Progenitor cell of endocrine pancreas (in vitro differentiated cells): ENCODE measurements around the gene THAP7. TPM values are rescaled to one million over a fixed set of nuclear protein-coding genes. Genes with fewer than 3 reads are reported as not detected.

Source experiments
- DNase-seq: peaks from one replicate; pipeline ENCODE4 v3.0.0; 2021; ENCODE audit warnings: low spot score; ENCODE audit not compliant: unreplicated experiment
- H3K27ac Mint-ChIP-seq: 2 replicates; pipeline ENCODE4 v1.8.0; 2021; ENCODE audit warnings: mild to moderate bottlenecking, moderate library complexity, mixed read lengths
- H3K27me3 Mint-ChIP-seq: 2 replicates; pipeline ENCODE4 v1.8.0; 2021; ENCODE audit warnings: mixed read lengths
- H3K36me3 Mint-ChIP-seq: 2 replicates; pipeline ENCODE4 v1.8.0; 2022; ENCODE audit warnings: mixed read lengths; ENCODE audit not compliant: insufficient read depth
- H3K4me1 Mint-ChIP-seq: 2 replicates; pipeline ENCODE4 v1.8.0; 2021; ENCODE audit warnings: low read depth, mixed read lengths
- H3K4me3 Mint-ChIP-seq: 2 replicates; pipeline ENCODE4 v1.8.0; 2021; ENCODE audit warnings: low read depth, mild to moderate bottlenecking, moderate library complexity, mixed read lengths
- H3K9me3 Mint-ChIP-seq: 2 replicates; pipeline ENCODE4 v1.8.0; 2021; ENCODE audit warnings: low read depth, mixed read lengths
- total RNA-seq: library from RNA; stranded (reverse); gene quantifications from 2 replicates; pipeline ENCODE4 v1.2.1, GENCODE V29; 2021
- TF ChIP-seq, protein P1 (sequence below): fragments of 200-600 bp; sonication (generic); IDR thresholded peaks from one replicate; pipeline ENCODE4 v1.5.0; 2021; ENCODE audit warnings: antibody characterized with exemption, mild to moderate bottlenecking; ENCODE audit not compliant: unreplicated experiment

Gene THAP7
- total RNA-seq, 1 donor from 2014 or later = 17.6 TPM

DNA sequence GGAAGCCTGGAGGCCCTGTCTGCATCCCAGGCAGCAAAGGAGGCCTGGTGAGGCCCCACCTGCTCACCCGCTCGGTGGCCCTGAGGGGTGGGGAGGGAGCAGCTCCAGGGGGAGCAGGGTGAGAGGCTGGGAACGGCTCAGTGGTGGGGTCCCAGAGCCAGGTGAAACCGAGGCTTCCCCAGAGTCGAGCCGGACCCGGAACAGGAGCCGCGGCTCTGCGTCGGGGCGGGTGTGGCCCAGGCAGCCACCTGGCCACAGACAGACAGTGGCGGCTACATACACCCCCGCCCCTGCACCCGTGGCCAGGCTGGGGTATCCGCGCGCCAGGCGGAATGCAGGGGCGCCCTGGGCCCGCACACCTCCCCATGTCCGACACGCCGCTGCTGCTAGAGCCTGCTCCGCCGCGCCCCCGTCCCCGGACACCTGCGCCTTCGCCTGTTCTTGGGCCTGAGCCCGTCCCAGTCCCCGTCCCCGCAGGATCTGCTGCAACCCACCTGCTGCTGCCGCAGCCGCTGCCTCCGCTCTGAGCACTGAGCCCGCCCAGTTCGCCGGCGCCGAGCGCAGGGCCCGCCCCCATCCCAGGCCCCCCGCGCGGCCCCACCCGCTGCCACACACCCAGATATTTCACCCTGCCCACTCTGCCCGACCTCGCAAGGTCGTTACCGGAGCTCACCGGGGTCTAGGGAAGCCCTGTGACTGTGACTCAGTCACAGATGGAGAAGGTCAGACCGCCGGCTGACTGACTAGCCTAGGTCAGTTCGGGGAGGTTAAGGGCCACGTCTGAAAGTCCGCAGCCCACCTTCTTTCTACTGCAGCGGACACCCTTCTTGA lies 30.3 kb upstream of the THAP7 start, which contains the start of gene SLC7A4:
Gene SLC7A4, minus strand, starts transcription at position 525 of the 831 bp plus-strand sequence. CDS start 749 bp downstream, outside the sequence.
- Mint-ChIP-seq H3K9me3 (no peaks in the 10 kb centered on the region), H3K4me1 (no peaks in the 10 kb centered on the region), H3K4me3 (peak within 1 kb of the TSS; percentile 61), H3K36me3 (no peaks in the 10 kb centered on the region), H3K27me3 (peaks cover 35% of the 10 kb centered on the region), H3K27ac (no peak within 1 kb of the TSS)
- TF ChIP-seq, protein P1, sequence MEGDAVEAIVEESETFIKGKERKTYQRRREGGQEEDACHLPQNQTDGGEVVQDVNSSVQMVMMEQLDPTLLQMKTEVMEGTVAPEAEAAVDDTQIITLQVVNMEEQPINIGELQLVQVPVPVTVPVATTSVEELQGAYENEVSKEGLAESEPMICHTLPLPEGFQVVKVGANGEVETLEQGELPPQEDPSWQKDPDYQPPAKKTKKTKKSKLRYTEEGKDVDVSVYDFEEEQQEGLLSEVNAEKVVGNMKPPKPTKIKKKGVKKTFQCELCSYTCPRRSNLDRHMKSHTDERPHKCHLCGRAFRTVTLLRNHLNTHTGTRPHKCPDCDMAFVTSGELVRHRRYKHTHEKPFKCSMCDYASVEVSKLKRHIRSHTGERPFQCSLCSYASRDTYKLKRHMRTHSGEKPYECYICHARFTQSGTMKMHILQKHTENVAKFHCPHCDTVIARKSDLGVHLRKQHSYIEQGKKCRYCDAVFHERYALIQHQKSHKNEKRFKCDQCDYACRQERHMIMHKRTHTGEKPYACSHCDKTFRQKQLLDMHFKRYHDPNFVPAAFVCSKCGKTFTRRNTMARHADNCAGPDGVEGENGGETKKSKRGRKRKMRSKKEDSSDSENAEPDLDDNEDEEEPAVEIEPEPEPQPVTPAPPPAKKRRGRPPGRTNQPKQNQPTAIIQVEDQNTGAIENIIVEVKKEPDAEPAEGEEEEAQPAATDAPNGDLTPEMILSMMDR = no peak
- DNase-seq = no peak

DNA sequence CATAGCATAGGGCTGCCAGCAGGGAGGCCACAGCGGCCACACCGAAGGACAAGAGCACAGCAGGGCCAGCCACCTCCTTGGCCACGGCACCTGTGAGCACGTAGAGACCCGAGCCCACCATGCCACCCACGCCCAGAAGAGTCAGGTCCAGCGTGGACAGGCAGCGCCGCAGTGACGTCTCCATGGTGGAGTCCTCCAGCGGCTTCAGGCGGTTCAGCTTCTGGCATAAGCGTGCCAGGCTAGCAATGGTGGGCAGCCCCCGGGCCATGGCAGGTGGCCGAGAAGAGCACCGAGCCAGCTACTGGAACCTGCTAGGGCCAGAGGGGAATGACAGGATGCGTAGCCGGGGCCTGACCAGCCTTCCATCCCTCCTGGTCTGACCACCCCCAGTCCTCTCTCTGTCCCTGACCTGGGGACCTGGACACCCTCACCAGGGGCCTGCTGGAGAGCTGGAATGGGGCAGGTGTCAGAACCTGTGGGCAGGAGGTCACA lies 29.7 kb upstream of the THAP7 start:
- Mint-ChIP-seq H3K27me3 (peaks cover 35% of the 10 kb centered on the region), H3K4me1 (no peaks in the 10 kb centered on the region), H3K9me3 (no peaks in the 10 kb centered on the region), H3K27ac (no peak overlapping the region), H3K36me3 (no peaks in the 10 kb centered on the region), H3K4me3 (no peak overlapping the region)
- DNase-seq = no peak
- TF ChIP-seq, protein P1 = no peak

DNA sequence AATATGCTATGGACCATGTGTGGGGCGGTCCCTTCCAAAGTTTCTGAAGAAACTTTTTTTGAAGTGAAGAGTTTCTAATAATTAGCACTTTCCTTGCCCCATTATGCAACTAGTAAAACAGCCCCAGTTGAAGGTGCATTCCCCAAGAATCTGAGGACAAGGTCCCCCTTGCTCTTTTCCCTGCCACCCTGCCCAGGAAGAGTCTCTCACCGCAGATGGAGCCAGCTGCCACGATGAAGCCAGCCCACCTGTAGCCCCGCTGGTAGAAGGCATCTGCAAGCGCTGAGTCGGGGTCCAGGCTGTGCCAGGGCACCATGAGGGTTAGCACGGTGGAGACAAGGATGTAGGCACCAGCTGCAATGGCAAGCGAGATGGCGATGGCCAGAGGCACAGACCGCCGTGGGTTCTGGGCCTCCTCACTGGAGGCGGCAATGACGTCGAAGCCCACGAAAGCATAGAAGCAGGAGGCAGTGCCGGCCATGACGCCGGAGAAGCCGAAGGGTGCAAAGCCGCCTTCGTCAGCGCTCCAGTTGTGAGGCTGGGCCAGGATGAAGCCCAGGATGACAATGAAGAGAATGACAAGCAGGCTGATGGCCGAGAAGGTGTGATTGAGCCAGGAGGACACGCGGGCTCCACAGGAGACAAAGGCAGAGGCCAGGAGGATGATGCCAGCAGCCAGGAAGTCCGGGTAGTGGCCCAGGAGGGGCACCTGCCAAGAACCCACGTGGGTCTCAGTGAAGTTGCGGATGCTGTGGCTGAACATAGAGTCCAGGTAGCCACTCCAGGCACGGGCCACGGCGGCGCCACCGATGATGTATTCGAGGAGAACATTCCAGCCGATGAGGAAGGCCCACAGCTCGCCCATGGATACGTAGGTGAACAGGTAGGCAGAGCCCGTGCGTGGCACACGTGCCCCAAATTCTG lies 29.0 kb upstream of the THAP7 start:
- DNase-seq = no peak
- TF ChIP-seq, protein P1 = no peak
- peaks cover 32% of the 10 kb centered on the region for H3K27me3 Mint-ChIP-seq
- H3K9me3 Mint-ChIP-seq = no peaks in the 10 kb centered on the region
- H3K27ac Mint-ChIP-seq = no peak overlapping the region
- H3K4me1 Mint-ChIP-seq = no peaks in the 10 kb centered on the region
- H3K4me3 Mint-ChIP-seq = no peak overlapping the region
- H3K36me3 Mint-ChIP-seq = no peaks in the 10 kb centered on the region

DNA sequence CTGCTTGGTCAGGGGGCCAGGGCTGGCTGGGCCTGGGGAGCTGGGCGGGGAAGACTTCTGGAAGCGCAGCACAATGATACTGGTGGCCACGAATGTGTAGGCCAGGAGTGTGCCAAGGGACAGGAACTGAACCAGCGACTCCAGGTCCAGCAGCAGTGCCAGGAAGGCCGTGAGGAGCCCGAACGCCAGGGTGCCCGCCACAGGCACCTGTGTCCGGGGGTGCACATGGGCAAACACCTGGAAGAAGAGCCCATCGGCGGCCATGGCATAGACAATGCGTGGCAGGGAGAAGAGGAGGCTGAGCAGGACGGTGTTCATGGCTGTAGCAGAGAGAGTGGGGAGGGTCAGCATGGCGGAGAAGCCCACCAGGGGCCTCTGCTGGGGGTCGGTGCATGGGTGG lies 28.1 kb upstream of the THAP7 start:
- H3K27ac Mint-ChIP-seq = no peak overlapping the region
- H3K4me3 Mint-ChIP-seq = no peak overlapping the region
- peaks cover 28% of the 10 kb centered on the region for H3K27me3 Mint-ChIP-seq
- DNase-seq = no peak
- no peaks in the 10 kb centered on the region for H3K36me3 Mint-ChIP-seq
- H3K9me3 Mint-ChIP-seq = no peaks in the 10 kb centered on the region
- H3K4me1 Mint-ChIP-seq = no peaks in the 10 kb centered on the region
- TF ChIP-seq, protein P1 = no peak

DNA sequence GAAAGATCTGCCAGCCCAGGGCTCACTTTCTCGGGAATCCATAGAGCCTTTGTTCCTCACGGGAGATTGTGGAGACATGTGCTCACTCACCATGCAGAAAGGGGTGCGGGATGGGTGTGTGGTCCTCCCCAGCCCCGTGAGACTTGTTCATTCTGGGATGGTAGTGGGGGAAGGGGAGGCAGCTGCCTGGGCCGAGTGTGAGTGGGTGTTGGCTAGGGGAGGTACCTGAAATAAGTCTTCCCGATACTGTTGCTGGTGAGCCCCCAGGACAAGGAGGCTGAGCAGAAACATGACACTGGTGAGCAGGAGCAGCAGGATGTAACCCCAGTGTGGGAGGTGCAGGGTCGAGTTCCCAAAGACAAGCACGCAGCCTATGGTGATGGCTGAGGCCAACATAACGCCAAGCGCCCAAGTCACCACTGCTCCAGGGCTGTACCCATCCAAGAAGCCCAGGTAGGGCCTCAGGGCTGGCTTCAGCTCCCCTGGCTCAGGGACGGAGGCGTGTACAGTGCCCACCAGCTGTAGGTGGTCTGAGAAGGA lies 27.6 kb upstream of the THAP7 start:
- H3K4me3 Mint-ChIP-seq = peak overlapping the region; percentile 18

More for the DNA sequence above, 27.6 kb upstream of the THAP7 start:
- Mint-ChIP-seq H3K27ac (no peak overlapping the region), H3K27me3 (peaks cover 26% of the 10 kb centered on the region), H3K4me1 (no peaks in the 10 kb centered on the region), H3K9me3 (no peaks in the 10 kb centered on the region), H3K36me3 (no peaks in the 10 kb centered on the region)
- TF ChIP-seq, protein P1 = no peak
- DNase-seq = no peak
